Measurements from ENCODE around the gene SCN1B.
A peak's percentile ranks its signal among the peaks of the same experiment; 100 is the strongest.

Gene SCN1B

GRCh38 chr19:35063940-35064818 is 33.9 kb downstream of the SCN1B start (continued):
- TF ChIP-seq ZNF280C (tag by site-specific recombination; IDR thresholded peaks at IDR 0.05): no peak
- no peak for TF ChIP-seq KLF16 (tag by site-specific recombination; IDR thresholded peaks at IDR 0.05)
- TF ChIP-seq ZBTB1 (tag by site-specific recombination; IDR thresholded peaks at IDR 0.05): no peak
- TF ChIP-seq MEIS1 (CRISPR knock-in tag; IDR thresholded peaks at IDR 0.05; ENCODE audit: borderline replicate concordance): no peak
- TF ChIP-seq ZNF473 (tag by site-specific recombination; IDR thresholded peaks at IDR 0.05): no peak
- no peak for TF ChIP-seq ZNF223 (tag by site-specific recombination; IDR thresholded peaks at IDR 0.05)
- TF ChIP-seq ZNF776 (tag by site-specific recombination; IDR thresholded peaks at IDR 0.05; ENCODE audit: borderline replicate concordance): no peak
- TF ChIP-seq ZNF621 (tag by site-specific recombination; IDR thresholded peaks at IDR 0.05): no peak
- TF ChIP-seq ZNF544 (tag by site-specific recombination; IDR thresholded peaks at IDR 0.05): no peak
- TF ChIP-seq ZNF433 (tag by site-specific recombination; IDR thresholded peaks at IDR 0.05; ENCODE audit: low read depth): no peak
- no peak for TF ChIP-seq ZBTB7A (tag by site-specific recombination; IDR thresholded peaks at IDR 0.05; ENCODE audit: low read depth)
- no peak for TF ChIP-seq ZNF391 (tag by site-specific recombination; IDR thresholded peaks at IDR 0.05; ENCODE audit: borderline replicate concordance, low read depth)
- TF ChIP-seq KLF10 (tag by site-specific recombination; IDR thresholded peaks at IDR 0.05): no peak
- no peak for TF ChIP-seq ZNF624 (tag by site-specific recombination; IDR thresholded peaks at IDR 0.05)
- no peak for TF ChIP-seq ZNF48 (tag by site-specific recombination; IDR thresholded peaks at IDR 0.05)
- no peak for TF ChIP-seq GLIS2 (tag by site-specific recombination; IDR thresholded peaks at IDR 0.05)
- no peak for TF ChIP-seq ZNF791 (tag by site-specific recombination; IDR thresholded peaks at IDR 0.05)
- no peak for TF ChIP-seq SP2 (tag by site-specific recombination; IDR thresholded peaks at IDR 0.05)
- TF ChIP-seq ZNF140 (tag by site-specific recombination; IDR thresholded peaks at IDR 0.05): no peak
- peak; percentile 62 for TF ChIP-seq HIC1 (tag by site-specific recombination; IDR thresholded peaks at IDR 0.05)
- TF ChIP-seq ZNF423 (tag by site-specific recombination; IDR thresholded peaks at IDR 0.05): no peak
- TF ChIP-seq HOXC10 (CRISPR knock-in tag; IDR thresholded peaks at IDR 0.05): no peak
- TF ChIP-seq TSHZ1 (tag by site-specific recombination; IDR thresholded peaks at IDR 0.05; ENCODE audit: borderline replicate concordance): peak; percentile 23; the same call in 1 of the 2 replicates
- no peak for TF ChIP-seq ZNF514 (tag by site-specific recombination; IDR thresholded peaks at IDR 0.05)
- TF ChIP-seq BCL11A (tag by site-specific recombination; IDR thresholded peaks at IDR 0.05; ENCODE audit: low read depth): no peak
- TF ChIP-seq ZNF837 (tag by site-specific recombination; IDR thresholded peaks at IDR 0.05): no peak
- no peak for TF ChIP-seq ZNF571 (tag by site-specific recombination; IDR thresholded peaks at IDR 0.05)
- TF ChIP-seq ATF2 (tag by site-specific recombination; IDR thresholded peaks at IDR 0.05; ENCODE audit: low read depth): peak; percentile 89
- no peak for TF ChIP-seq ZNF610 (tag by site-specific recombination; IDR thresholded peaks at IDR 0.05; ENCODE audit: borderline replicate concordance)

Data from HEK293 (cell line).